D721Med (cell line): Measurements from ENCODE around the gene ITGBL1.

ENCODE experiments used
- DNase-seq: peaks from one replicate; pipeline ENCODE4 v3.0.0; 2011; ENCODE audit warnings: low spot score; ENCODE audit not compliant: insufficient read length
- FAIRE-seq: peaks from 2 replicates; lab custom pipeline; 2011; peaks lifted over from hg19 to GRCh38; lab: Jason Lieb, UNC
- TF ChIP-seq, protein P1 (sequence below): IDR thresholded peaks from 2 replicates; pipeline ENCODE4 v1.5.1; 2012; ENCODE audit warnings: mild to moderate bottlenecking, control low read depth; ENCODE audit not compliant: insufficient read depth; ENCODE audit errors: missing control alignments

The ITGBL1 gene

DNA sequence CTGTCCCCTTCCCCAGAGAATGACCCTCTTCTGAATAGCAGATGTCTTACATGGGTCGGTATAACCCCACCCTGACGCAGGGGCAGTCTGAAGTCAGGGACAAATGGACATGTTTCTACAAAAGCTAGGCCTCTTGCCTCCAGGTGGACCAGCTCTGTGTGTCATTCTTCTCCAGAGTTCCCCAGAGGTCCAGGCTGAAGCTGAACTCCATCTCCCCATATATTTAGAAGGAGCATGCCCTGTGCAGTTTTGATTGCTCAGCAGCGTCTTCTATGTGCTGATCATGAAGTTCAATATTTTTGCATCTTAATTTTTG, 27.4 kb upstream of the ITGBL1 start:
- TF ChIP-seq, protein P1, sequence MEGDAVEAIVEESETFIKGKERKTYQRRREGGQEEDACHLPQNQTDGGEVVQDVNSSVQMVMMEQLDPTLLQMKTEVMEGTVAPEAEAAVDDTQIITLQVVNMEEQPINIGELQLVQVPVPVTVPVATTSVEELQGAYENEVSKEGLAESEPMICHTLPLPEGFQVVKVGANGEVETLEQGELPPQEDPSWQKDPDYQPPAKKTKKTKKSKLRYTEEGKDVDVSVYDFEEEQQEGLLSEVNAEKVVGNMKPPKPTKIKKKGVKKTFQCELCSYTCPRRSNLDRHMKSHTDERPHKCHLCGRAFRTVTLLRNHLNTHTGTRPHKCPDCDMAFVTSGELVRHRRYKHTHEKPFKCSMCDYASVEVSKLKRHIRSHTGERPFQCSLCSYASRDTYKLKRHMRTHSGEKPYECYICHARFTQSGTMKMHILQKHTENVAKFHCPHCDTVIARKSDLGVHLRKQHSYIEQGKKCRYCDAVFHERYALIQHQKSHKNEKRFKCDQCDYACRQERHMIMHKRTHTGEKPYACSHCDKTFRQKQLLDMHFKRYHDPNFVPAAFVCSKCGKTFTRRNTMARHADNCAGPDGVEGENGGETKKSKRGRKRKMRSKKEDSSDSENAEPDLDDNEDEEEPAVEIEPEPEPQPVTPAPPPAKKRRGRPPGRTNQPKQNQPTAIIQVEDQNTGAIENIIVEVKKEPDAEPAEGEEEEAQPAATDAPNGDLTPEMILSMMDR: no peak
- DNase-seq (no peak), FAIRE-seq (no peak)

- DNase-seq (no peak), FAIRE-seq (no peak)
- TF ChIP-seq, protein P1: no peak
These were observed 26.9 kb upstream of the ITGBL1 start for GRCh38 chr13:101425623-101426022.

- DNase-seq (no peak), FAIRE-seq (no peak)
- TF ChIP-seq, protein P1: no peak
These were observed 22.7 kb upstream of the ITGBL1 start for GRCh38 chr13:101429733-101430132.

DNA sequence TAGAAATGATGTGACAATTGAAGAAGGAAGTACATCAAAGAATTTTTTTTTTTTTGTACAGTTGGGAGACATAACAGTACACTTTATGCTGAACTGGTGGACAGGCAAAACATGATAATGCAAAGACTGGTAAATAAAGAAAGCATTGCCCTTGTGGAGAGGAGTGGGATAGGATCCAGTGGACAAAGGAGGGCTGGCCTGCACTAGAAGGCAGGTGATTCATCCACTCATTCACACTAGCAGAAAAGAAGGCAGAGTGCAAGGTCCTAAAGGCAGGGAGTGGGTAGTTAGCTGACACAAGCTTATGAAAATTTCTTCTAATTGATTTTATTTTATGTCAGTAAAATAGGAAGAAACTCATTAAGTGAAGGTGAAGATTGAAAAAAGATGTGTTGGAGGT, 18.6 kb upstream of the ITGBL1 start:
- DNase-seq (no peak), FAIRE-seq (no peak)
- TF ChIP-seq, protein P1: no peak

DNA sequence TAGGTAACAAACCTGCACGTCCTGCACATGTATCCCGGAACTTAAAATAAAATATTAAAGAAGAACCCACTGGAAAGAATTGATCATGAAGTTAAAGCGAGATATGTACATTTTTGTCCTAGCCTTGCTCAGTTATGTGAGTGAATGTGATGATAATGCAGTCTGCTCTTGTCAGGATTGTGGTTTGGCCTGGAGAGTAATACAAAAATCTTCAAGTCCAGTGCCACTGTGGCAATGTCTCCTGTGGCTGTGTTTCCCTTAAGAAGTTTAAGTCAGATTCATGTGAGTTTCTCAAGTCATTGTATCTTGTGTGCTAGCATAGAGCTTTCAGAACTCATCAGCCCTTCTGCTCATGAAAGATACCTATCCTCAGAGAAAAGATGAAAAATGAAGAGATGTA, 18.0 kb upstream of the ITGBL1 start:
- FAIRE-seq (no peak), DNase-seq (no peak)
- TF ChIP-seq, protein P1: no peak

- no peak for FAIRE-seq
- DNase-seq: no peak
- TF ChIP-seq, protein P1: no peak
These were observed 4.6 kb upstream of the ITGBL1 start for GRCh38 chr13:101447852-101448251.

- DNase-seq (no peak), FAIRE-seq (no peak)
- TF ChIP-seq, protein P1: no peak
These were observed 2.4 kb upstream of the ITGBL1 start for GRCh38 chr13:101449790-101450748.
